ENCODE data around the gene PSTPIP2. TPM values are rescaled to one million over a fixed set of nuclear protein-coding genes. Genes with fewer than 3 reads are reported as not detected.

The PSTPIP2 gene
- total and polyA plus RNA-seq, 10 donors, result 18.3 to 153 (median 117) TPM

DNA sequence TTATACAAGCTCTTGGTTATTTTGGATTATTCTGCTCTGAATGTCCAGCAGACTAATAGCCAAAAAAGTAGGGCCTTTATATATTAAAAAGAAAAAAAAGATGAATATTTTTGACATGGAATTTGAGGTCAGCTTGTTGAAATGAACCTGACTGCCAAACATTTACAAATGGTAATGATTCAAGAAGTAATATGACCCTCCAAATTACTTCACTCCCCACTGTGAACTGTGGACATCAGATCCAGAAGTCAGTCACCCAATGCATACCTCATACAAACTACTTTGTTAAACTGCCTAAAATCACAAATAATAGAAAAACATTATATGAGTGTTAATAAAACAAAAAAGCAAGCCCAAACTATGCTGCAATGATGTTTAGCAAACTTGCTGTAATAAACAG is 115.0 kb downstream of the PSTPIP2 start:
- H3K27ac ChIP-seq, result no peak overlapping the region
- H3K27me3 ChIP-seq (replicated peaks in 1 of 7), result no peaks in the 10 kb centered on the region
- H3K36me3 ChIP-seq, result peaks cover 0 to 64% (median 33%) of the 10 kb centered on the region in 6 donors
- TF ChIP-seq POLR2A (IDR thresholded peaks at IDR 0.05) (no peak), POLR2AphosphoS5 (IDR thresholded peaks at IDR 0.05) (no peak)
- TF ChIP-seq, protein P1, sequence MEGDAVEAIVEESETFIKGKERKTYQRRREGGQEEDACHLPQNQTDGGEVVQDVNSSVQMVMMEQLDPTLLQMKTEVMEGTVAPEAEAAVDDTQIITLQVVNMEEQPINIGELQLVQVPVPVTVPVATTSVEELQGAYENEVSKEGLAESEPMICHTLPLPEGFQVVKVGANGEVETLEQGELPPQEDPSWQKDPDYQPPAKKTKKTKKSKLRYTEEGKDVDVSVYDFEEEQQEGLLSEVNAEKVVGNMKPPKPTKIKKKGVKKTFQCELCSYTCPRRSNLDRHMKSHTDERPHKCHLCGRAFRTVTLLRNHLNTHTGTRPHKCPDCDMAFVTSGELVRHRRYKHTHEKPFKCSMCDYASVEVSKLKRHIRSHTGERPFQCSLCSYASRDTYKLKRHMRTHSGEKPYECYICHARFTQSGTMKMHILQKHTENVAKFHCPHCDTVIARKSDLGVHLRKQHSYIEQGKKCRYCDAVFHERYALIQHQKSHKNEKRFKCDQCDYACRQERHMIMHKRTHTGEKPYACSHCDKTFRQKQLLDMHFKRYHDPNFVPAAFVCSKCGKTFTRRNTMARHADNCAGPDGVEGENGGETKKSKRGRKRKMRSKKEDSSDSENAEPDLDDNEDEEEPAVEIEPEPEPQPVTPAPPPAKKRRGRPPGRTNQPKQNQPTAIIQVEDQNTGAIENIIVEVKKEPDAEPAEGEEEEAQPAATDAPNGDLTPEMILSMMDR (IDR thresholded peaks at IDR 0.05 in 8 of 11, conservative IDR thresholded peaks at IDR 0.05 in 3 of 11), result no peak
- H3K9me3 ChIP-seq, result no peaks in the 10 kb centered on the region
- H3K4me3 ChIP-seq, result no peak overlapping the region
- H3K4me1 ChIP-seq, result peaks cover 0 to 61% (median 22%) of the 10 kb centered on the region in 6 donors
- DNase-seq, result no peak
- intact Hi-C loops (cut with DNase I; ENCODE audit: low total_unique reads), result no loop called here

GRCh38 chr18:45954070-45954934 is 117.8 kb downstream of the PSTPIP2 start:
- H3K4me1 ChIP-seq, result peaks cover 0 to 42% (median 9%) of the 10 kb centered on the region in 6 donors
- no peak overlapping the region for H3K27ac ChIP-seq
- no peaks in the 10 kb centered on the region for H3K9me3 ChIP-seq
- intact Hi-C loops (cut with DNase I; ENCODE audit: low total_unique reads), result no loop called here
- no peaks in the 10 kb centered on the region for H3K27me3 ChIP-seq (replicated peaks in 1 of 7)
- TF ChIP-seq POLR2AphosphoS5 (IDR thresholded peaks at IDR 0.05) (no peak), POLR2A (IDR thresholded peaks at IDR 0.05) (no peak)
- TF ChIP-seq, protein P1 (IDR thresholded peaks at IDR 0.05 in 8 of 11, conservative IDR thresholded peaks at IDR 0.05 in 3 of 11), result no peak
- WGBS, 5 donors, result 94 to 98% (median 95%) methylated on average over 7 of the region's 7 CpGs
- no peak overlapping the region for H3K4me3 ChIP-seq
- peaks cover 0 to 78% (median 52%) of the 10 kb centered on the region in 6 donors for H3K36me3 ChIP-seq
- DNase-seq, result no peak

DNA sequence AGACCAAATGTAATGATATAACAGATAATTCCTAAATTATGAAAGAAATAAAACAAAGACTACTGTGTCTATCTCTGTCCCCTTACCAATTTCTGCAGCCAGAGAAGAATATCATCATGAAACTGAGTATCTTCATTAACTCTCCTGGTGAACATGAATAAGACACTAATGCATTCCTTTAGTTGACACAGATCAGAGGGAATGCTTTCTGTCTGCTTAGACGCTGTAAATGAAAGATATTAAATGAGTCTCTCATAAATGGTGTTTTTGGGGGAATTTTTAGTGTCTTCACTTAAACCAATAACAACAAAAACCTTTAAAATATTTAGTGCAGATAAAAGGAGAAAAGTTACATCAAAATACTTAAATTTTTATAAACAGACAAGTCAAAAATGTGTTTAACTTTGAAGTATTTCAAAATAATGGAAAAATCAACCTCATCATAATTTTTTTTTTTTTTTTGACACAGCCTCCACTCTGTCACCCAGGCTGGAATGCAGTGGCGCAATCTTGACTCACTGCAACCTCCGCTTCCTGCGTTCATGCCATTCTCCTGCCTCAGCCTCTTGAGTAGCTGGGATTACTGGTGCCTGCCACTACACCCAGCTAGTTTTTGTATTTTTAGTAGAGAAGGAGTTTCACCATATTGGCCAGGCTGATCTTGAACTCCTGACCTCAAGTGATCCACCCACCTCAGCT is 120.9 kb downstream of the PSTPIP2 start:
- no peaks in the 10 kb centered on the region for H3K9me3 ChIP-seq
- peaks cover 3 to 100% (median 84%) of the 10 kb centered on the region in 6 donors for H3K36me3 ChIP-seq
- WGBS, 5 donors, result 55 to 83% (median 73%) methylated on average over 4 of the region's 4 CpGs
- peak overlapping the region in 1 of 8 donors; percentile 35 for H3K27ac ChIP-seq
- no peaks in the 10 kb centered on the region for H3K27me3 ChIP-seq (replicated peaks in 1 of 7)
- TF ChIP-seq POLR2A (IDR thresholded peaks at IDR 0.05) (no peak), POLR2AphosphoS5 (IDR thresholded peaks at IDR 0.05) (no peak)
- TF ChIP-seq, protein P1 (IDR thresholded peaks at IDR 0.05 in 8 of 11, conservative IDR thresholded peaks at IDR 0.05 in 3 of 11), result no peak
- no peak overlapping the region for H3K4me3 ChIP-seq
- intact Hi-C loops (cut with DNase I; ENCODE audit: low total_unique reads), result no loop called here
- DNase-seq, result no peak
- H3K4me1 ChIP-seq, result peaks cover 0 to 13% (median 0%) of the 10 kb centered on the region in 6 donors

GRCh38 chr18:45945669-45946068 is 126.4 kb downstream of the PSTPIP2 start:
- H3K27ac ChIP-seq, result no peak overlapping the region
- no peak for DNase-seq
- 80 to 94% (median 89%) methylated on average over 5 of the region's 5 CpGs for WGBS, 5 donors
- no peak for TF ChIP-seq POLR2A (IDR thresholded peaks at IDR 0.05)
- TF ChIP-seq, protein P1 (IDR thresholded peaks at IDR 0.05 in 8 of 11, conservative IDR thresholded peaks at IDR 0.05 in 3 of 11), result no peak
- peaks cover 7 to 100% (median 94%) of the 10 kb centered on the region in 6 donors for H3K36me3 ChIP-seq
- no peaks in the 10 kb centered on the region for H3K4me1 ChIP-seq
- intact Hi-C loops (cut with DNase I; ENCODE audit: low total_unique reads), result no loop called here
- no peaks in the 10 kb centered on the region for H3K9me3 ChIP-seq
- no peaks in the 10 kb centered on the region for H3K27me3 ChIP-seq (replicated peaks in 1 of 7)
- no peak overlapping the region for H3K4me3 ChIP-seq

Data from spleen (tissue), 11 donors.